ENCODE results near the gene KLHL28. TPM values are rescaled to one million over a fixed set of nuclear protein-coding genes. Genes with fewer than 3 reads are reported as not detected.
"Not testable (repeated sequence)": the region's sequence is repeated elsewhere in the genome, so short reads cannot be mapped to it uniquely, and the experiment has no call there.

The KLHL28 gene
- total and polyA plus RNA-seq, 12 donors = 1.7 to 15.4 (median 12.8) TPM

DNA sequence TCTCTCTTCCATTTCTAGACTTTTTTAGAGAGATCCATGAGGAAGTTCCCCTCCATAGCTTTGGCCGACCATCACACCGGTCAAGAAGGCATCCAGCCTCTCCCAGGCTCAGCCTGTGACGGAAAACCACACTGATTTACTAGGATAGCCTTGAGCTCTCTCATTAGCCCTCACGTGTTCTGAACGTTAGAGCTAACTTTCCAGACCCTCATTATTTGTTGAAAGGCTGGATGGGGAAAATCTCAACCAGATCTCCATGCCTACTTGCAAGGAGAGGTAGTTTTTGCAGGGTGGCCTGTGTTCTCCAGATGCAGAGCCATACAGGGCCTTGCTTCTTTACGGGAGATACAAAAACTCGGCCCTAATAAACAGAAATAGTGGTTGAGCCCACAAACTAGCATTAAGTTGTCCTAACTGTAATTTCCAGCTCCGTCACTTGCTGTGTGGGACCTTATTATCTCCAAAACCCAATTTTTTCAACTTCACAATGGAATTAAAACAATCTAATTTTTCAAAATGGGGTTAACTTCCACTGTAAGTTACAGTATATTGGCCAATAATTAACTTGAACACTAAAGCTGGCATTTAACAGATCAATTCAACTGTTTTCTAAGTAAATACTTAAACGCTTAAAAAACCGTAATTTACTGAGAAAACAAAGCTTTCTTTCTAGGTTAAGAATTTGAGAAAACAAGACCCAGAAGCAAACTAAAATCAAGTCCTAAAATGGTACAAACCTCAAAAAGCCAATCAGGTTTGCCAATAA lies 65.3 kb downstream of the KLHL28 start:
- H3K4me3 ChIP-seq = peak overlapping the region in 8 of 10 donors; percentile 25 to 96 (median 91)
- no peak for ATAC-seq
- H3K27me3 ChIP-seq = no peaks in the 10 kb centered on the region
- peaks cover 0 to 25% (median 15%) of the 10 kb centered on the region in 9 donors for H3K4me1 ChIP-seq
- peaks cover 0 to 17% (median 0%) of the 10 kb centered on the region in 9 donors for H3K36me3 ChIP-seq
- no peaks in the 10 kb centered on the region for H3K9me3 ChIP-seq
- TF ChIP-seq, protein P1, sequence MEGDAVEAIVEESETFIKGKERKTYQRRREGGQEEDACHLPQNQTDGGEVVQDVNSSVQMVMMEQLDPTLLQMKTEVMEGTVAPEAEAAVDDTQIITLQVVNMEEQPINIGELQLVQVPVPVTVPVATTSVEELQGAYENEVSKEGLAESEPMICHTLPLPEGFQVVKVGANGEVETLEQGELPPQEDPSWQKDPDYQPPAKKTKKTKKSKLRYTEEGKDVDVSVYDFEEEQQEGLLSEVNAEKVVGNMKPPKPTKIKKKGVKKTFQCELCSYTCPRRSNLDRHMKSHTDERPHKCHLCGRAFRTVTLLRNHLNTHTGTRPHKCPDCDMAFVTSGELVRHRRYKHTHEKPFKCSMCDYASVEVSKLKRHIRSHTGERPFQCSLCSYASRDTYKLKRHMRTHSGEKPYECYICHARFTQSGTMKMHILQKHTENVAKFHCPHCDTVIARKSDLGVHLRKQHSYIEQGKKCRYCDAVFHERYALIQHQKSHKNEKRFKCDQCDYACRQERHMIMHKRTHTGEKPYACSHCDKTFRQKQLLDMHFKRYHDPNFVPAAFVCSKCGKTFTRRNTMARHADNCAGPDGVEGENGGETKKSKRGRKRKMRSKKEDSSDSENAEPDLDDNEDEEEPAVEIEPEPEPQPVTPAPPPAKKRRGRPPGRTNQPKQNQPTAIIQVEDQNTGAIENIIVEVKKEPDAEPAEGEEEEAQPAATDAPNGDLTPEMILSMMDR (IDR thresholded peaks at IDR 0.05) = no peak
- WGBS, 2 donors = 90% methylated on average over 10 of the region's 10 CpGs
- H3K27ac ChIP-seq = peak overlapping the region in 9 of 10 donors; percentile 96 to 100 (median 99)
- no peak for DNase-seq
- intact Hi-C loops (cut with DNase I) = loop anchor here in 4 of 10 donors (1.0 to 5.0 kb wide), 6 partner anchors 66 to 371 kb away; partner anchors contain the start of genes FKBP3 (in 3 of the 4), TOGARAM1 (in 3 of the 4), KLHL28 (in 2 of the 4) and MIS18BP1 (in 1 of the 4)

DNA sequence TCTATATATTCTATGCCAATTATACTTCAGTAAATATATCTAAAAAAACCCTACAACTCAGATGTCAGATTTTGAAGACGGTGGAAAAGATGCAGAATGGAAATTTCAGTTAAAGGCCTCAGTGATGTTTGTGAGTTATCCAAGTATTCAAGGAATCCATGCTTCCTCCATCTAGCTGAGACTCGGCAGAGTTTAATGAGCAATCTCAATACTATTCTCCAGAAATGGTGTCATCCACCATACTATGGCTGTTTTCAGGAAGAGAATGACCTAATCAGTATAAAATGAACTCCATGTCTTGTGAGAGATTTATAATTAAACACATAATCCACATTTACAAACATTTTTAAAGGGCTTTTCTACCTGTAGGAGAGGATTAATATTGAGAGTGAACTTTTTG lies 66.0 kb downstream of the KLHL28 start:
- 77 to 88% methylated on average over 2 of the region's 2 CpGs for WGBS, 2 donors
- Histone ChIP-seq H3K36me3 (peaks cover 0 to 10% (median 0%) of the 10 kb centered on the region in 9 donors), H3K4me3 (no peak overlapping the region), H3K4me1 (peaks cover 0 to 25% (median 15%) of the 10 kb centered on the region in 9 donors), H3K9me3 (no peaks in the 10 kb centered on the region), H3K27ac (no peak overlapping the region), H3K27me3 (no peaks in the 10 kb centered on the region)
- ATAC-seq (no peak), DNase-seq (no peak)
- TF ChIP-seq, protein P1 (IDR thresholded peaks at IDR 0.05) = no peak
- intact Hi-C loops (cut with DNase I) = loop anchor here in 4 of 10 donors (2.0 to 5.0 kb wide), 5 partner anchors 67 to 372 kb away; partner anchors contain the start of genes TOGARAM1 (in 3 of the 4), FKBP3 (in 2 of the 4), KLHL28 (in 2 of the 4) and MIS18BP1 (in 1 of the 4)

DNA sequence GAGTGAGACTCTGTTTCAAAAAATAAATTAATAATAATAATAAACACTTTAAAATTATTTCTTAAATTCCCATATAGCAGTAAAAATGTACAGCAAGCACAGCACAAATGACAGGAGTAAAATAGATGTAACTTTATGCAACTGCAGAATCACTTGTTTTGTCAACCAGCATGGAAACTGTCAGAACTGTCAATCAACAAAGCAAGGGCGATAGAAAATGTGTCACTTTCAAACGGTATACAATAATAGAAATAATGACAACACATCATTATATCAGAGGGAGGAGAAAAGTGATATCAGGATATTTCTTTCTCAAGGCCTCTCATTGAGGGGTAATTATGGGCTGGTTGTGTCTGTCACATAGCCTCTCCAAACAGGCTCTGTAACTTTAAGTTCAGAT lies 68.2 kb downstream of the KLHL28 start:
- intact Hi-C loops (cut with DNase I) = no loop called here
- DNase-seq = no peak
- TF ChIP-seq, protein P1 (IDR thresholded peaks at IDR 0.05) = no peak
- ATAC-seq = no peak
- Histone ChIP-seq H3K36me3 (no peaks in the 10 kb centered on the region), H3K4me1 (peaks cover 0 to 17% (median 7%) of the 10 kb centered on the region in 9 donors), H3K9me3 (no peaks in the 10 kb centered on the region), H3K4me3 (no peak overlapping the region), H3K27me3 (no peaks in the 10 kb centered on the region), H3K27ac (peak overlapping the region in 1 of 10 donors; percentile 15)
- 66 to 68% methylated on average over 2 of the region's 2 CpGs for WGBS, 2 donors

- ATAC-seq; H3K4me1 ChIP-seq; H3K27me3 ChIP-seq; H3K4me3 ChIP-seq; intact Hi-C loops (cut with DNase I); H3K36me3 ChIP-seq; H3K9me3 ChIP-seq; DNase-seq: not testable (repeated sequence)
- 60 to 62% methylated on average over 2 of the region's 3 CpGs for WGBS, 2 donors
- peak overlapping the region in 1 of 10 donors; percentile 3 for H3K27ac ChIP-seq
Measured at GRCh38 chr14:44891726-44892372, 69.9 kb downstream of the KLHL28 start.
